Skin epidermis (tissue), 12 donors: ENCODE data around the gene QSOX1.

Experiments
- H3K27ac ChIP-seq, 21 experiments: fragments of 200-600 bp; sonication (generic) in 11 of 21; one replicate each; pipeline ENCODE4 v1.5.0; 2020; ENCODE audit warnings: mild to moderate bottlenecking in 3 of 21, inconsistent platforms in 2 of 21, moderate library complexity in 2 of 21
- H3K4me3 ChIP-seq, 7 experiments: fragments of 200-600 bp; sonication (generic) in 2 of 7; one replicate each; pipeline ENCODE4 v1.5.0; 2020; ENCODE audit warnings: inconsistent platforms in 2 of 7, mild to moderate bottlenecking in 2 of 7, moderate library complexity in 1 of 7

QSOX1 gene

GRCh38 chr1:180167721-180168467, 13.2 kb downstream of the QSOX1 start:
- no peak overlapping the region for H3K4me3 ChIP-seq
- peak overlapping the region in 16 of 21 experiments; percentile 1 to 76 (median 49) for H3K27ac ChIP-seq

GRCh38 chr1:180168786-180169639, 14.3 kb downstream of the QSOX1 start:
- H3K27ac ChIP-seq: peak overlapping the region in 14 of 21 experiments; percentile 0 to 76 (median 42)
- no peak overlapping the region for H3K4me3 ChIP-seq

GRCh38 chr1:180169640-180170195, 15.0 kb downstream of the QSOX1 start:
- no peak overlapping the region for H3K4me3 ChIP-seq
- peak overlapping the region in 15 of 21 experiments; percentile 0 to 76 (median 34) for H3K27ac ChIP-seq

- H3K27ac ChIP-seq: peak overlapping the region in 5 of 21 experiments; percentile 13 to 76 (median 58)
- no peak overlapping the region for H3K4me3 ChIP-seq
These were observed 16.0 kb downstream of the QSOX1 start for GRCh38 chr1:180170546-180171151.

- peak overlapping the region in 1 of 21 experiments; percentile 16 for H3K27ac ChIP-seq
These were observed 17.0 kb downstream of the QSOX1 start for GRCh38 chr1:180171691-180172090.

GRCh38 chr1:180173451-180173850, 18.8 kb downstream of the QSOX1 start:
- no peak overlapping the region for H3K4me3 ChIP-seq
- H3K27ac ChIP-seq: no peak overlapping the region

More at GRCh38 chr1:180171691-180172090, 17.0 kb downstream of the QSOX1 start:
- H3K4me3 ChIP-seq: no peak overlapping the region

- H3K27ac ChIP-seq: peak overlapping the region in 1 of 21 experiments; percentile 15
These were observed 19.3 kb downstream of the QSOX1 start for GRCh38 chr1:180173952-180174351.

GRCh38 chr1:180175291-180175690, 20.6 kb downstream of the QSOX1 start:
- Histone ChIP-seq H3K27ac (no peak overlapping the region), H3K4me3 (no peak overlapping the region)

More at GRCh38 chr1:180173952-180174351, 19.3 kb downstream of the QSOX1 start:
- no peak overlapping the region for H3K4me3 ChIP-seq

- Histone ChIP-seq H3K27ac (no peak overlapping the region), H3K4me3 (no peak overlapping the region)
These were observed 21.1 kb downstream of the QSOX1 start for GRCh38 chr1:180175806-180176205.

GRCh38 chr1:180176965-180177364, 22.3 kb downstream of the QSOX1 start:
- Histone ChIP-seq H3K4me3 (no peak overlapping the region), H3K27ac (no peak overlapping the region)

GRCh38 chr1:180177931-180178330, 23.3 kb downstream of the QSOX1 start:
- Histone ChIP-seq H3K4me3 (no peak overlapping the region), H3K27ac (no peak overlapping the region)

- Histone ChIP-seq H3K4me3 (no peak overlapping the region), H3K27ac (no peak overlapping the region)
These were observed 24.0 kb downstream of the QSOX1 start for GRCh38 chr1:180178511-180179161.

- no peak overlapping the region for H3K4me3 ChIP-seq
These were observed 24.7 kb downstream of the QSOX1 start for GRCh38 chr1:180179162-180179957.

GRCh38 chr1:180181048-180181447, 26.4 kb downstream of the QSOX1 start:
- no peak overlapping the region for H3K4me3 ChIP-seq

More at GRCh38 chr1:180179162-180179957, 24.7 kb downstream of the QSOX1 start:
- H3K27ac ChIP-seq: no peak overlapping the region

GRCh38 chr1:180181996-180182642, 27.4 kb downstream of the QSOX1 start:
- H3K27ac ChIP-seq: no peak overlapping the region

More at GRCh38 chr1:180181048-180181447, 26.4 kb downstream of the QSOX1 start:
- H3K27ac ChIP-seq: no peak overlapping the region

GRCh38 chr1:180182643-180183311, 28.1 kb downstream of the QSOX1 start:
- Histone ChIP-seq H3K27ac (no peak overlapping the region), H3K4me3 (no peak overlapping the region)

More at GRCh38 chr1:180181996-180182642, 27.4 kb downstream of the QSOX1 start:
- no peak overlapping the region for H3K4me3 ChIP-seq

- H3K4me3 ChIP-seq: no peak overlapping the region
- H3K27ac ChIP-seq: no peak overlapping the region
These were observed 28.8 kb downstream of the QSOX1 start for GRCh38 chr1:180183426-180183825.
